COLO829 (cell line): ENCODE measurements around the gene GXYLT1.
"Not testable (repeated sequence)": the region's sequence is repeated elsewhere in the genome, so short reads cannot be mapped to it uniquely, and the experiment has no call there.

Experiments
- DNase-seq: peaks from one replicate; pipeline ENCODE4 v3.0.0; 2012; ENCODE audit warnings: low spot score

Gene GXYLT1

DNA sequence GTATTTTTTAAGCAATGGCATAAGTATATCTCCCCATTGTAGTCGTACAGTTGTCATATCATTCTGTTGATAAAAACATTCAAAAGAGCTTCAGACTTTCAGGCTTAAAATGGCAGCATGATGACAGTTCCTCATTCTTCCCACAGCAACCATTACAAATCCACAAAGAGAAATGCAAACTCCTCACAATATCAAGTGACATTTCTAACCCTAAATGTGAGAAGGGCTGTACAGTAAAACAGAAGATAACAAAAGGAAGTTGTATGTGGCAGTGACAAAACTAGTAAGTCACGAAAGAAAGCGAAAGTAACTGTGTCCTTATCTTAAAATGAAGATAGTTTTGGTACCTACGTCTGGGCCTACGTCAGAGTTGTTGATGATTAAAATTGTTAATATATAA lies 46.7 kb downstream of the GXYLT1 start:
- no peak for DNase-seq

DNA sequence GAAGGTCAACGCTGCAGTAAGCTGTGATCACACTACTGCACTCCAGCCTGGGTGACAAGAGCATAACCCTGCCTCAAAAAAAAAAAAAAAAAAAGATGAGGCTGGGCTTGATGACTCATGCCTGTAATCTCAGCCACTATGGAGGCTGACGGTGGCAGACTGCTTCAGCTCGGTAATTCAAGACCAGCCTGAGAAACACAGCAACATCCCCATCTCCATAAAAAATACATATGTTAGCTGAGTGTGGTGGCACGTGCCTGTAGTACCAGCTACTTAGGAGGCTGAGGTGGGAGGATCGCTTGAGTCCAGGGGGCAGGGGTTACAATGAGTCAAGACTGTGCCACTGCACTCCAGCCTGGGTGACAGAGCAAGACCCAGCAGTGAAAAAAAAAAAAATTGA lies 50.4 kb downstream of the GXYLT1 start:
- no peak for DNase-seq

- DNase-seq = no peak
Measured at GRCh38 chr12:42091769-42092168, 52.9 kb downstream of the GXYLT1 start.

DNA sequence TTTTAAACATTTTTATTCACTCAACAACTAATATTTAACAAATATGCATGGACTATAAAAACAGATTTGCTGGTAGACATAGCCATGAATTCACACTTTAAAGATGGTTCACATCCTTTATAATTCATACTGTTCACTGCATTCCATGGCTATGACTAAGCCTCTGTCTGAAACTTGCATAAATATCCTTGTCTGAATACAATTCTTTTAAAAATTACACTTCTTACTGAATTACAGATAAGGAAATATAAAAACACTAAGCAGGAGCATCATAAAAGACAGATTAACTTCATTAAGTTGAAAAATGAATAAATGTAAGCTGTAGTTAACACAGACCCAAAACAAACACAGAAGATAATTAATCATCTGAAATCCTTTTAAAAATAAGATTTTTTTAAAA lies 53.8 kb downstream of the GXYLT1 start:
- DNase-seq = peak; percentile 55

DNA sequence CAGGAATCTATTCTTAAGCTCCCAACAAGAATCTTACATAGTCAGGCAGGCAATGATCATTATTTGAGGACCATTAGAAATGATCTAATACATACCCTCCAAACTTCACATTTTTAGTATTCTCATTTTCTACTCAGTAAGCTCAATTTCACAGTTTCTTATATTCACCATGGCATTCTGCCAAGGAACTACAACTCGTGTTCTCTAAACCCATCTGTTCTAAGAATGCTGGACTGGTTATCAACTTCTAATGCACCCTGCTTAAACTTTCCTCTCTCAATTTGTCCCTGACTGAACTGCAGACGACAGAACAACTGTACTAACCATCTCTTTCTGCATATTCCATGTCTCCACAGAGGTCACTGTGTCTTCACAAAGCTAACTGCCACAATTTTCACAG lies 58.6 kb downstream of the GXYLT1 start:
- no peak for DNase-seq

DNA sequence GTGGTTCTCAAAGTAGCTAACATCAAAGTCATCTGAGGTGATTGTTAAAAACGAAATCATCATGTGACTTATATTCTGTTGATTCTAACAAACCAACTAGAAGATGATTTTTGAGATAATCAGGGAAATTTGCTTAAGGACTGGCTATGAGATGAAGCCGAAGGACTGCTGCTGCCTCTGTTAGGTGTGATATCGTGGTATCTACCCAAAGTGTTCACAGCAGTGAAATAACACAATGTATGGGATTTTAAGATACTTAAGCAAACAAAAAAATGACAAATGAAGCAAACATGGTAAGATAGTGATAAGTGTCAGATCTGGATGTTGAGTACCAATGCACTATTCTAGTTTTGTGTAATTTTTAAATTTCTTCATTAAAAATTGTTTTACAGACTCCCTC lies 59.1 kb downstream of the GXYLT1 start:
- no peak for DNase-seq

DNA sequence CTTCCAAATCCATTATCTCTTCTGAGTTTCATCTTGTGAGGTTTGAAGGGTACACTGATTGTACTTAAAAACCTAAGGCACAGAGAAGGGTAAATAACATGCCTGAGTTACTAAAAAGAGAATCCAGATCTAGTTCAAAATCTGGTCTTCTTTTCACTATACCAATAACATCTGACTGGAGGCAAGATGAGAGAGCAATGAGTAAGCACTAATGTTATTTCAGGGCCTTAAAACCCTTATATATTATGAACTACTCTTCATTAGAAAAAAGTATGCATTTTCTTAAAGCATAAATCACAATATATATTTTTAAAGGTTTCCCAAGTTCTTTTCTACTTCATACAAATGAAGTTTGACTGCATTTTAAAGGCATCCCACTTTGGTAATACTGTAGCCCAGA lies 60.2 kb downstream of the GXYLT1 start:
- DNase-seq = no peak

DNA sequence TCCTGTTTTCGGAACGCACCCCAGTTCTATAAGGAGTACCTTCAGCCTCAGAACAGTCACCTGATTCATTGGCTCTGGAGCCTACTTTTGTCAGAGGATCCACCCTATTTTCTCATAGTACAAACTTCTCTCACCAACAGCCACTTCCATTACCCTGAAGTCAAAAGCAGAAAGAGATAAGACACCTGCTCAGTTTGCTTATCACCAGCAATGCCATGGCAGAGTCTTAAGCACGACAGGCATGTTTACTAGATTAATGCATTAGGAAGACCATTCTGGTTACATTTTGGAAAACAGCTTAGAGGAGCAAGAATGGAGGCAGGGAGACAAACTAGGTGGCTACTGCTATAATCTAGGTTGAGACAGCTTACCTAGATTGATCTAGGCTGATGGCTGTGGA lies 67.7 kb downstream of the GXYLT1 start:
- no peak for DNase-seq

GRCh38 chr12:42070036-42070435 lies 74.6 kb downstream of the GXYLT1 start:
- no peak for DNase-seq

DNA sequence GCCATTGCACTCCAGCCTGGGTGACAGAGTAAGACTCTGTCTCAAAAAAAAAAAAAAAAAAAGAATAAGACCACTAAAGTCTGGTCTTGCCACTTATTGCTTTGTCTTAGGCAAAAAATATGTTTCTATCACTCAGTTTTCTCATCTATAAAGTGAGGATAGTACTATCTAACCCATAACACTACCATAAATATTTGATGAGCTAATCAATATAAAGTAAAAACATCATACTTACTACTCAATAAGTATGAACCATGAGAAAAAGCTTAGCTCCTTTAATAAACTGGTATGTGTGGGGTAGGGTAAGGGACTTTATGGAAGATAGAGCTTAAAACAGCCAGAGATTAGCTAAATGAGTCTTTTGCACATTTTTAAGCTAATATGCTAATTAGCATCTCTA lies 85.5 kb downstream of the GXYLT1 start:
- no peak for DNase-seq

DNA sequence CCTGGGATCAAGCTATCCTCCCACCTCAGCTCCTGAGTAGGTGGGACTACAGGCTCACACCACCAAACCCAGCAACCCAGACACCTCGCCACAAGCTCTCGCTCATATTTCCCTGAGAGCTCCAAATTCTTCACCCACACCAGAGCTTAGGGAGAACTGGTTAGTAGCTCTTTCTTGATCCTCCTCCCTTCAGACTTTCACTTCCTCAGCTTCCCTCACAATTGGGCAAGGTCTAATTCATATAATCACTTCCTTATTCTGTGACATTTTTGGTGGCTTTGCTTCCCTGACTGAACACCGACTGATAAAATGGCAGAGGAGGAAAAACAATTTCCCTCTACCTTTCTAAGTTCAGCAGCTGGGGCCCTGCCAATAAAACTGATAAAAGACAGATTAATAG lies 88.5 kb downstream of the GXYLT1 start:
- DNase-seq = no peak

DNA sequence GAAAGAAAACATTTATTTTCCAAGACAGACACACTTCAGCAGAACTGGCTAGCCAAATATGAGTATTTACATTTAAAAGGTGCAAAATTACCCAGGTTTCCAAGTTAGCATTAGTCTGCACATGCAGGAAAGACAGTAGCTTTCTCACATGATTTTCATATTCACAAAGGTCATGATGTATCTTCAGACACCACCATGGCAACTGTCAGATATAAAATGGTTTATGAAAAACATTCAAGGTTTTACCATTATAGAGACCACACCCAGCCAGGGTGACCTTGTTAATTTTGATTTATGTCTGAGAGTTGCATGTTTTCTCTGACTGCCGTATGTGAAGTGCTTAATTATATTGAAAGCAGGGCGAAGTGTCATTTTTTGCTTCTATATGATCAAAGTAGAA lies 91.2 kb downstream of the GXYLT1 start:
- no peak for DNase-seq

DNA sequence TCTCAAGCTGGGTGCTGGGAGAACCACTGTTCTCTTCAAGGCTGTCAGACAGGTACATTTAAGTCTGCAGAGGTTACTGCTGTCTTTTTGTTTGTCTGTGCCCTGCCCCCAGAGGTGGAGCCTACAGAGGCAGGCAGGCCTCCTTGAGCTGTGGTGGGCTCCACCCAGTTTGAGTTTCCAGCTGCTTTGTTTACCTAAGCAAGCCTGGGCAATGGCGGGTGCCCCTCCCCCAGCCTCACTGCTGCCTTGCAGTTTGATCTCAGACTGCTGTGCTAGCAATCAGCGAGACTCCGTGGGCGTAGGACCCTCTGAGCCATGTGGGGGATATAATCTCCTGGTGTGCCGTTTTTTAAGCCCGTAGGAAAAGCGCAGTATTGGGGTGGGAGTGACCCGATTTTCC lies 95.7 kb downstream of the GXYLT1 start:
- DNase-seq = not testable (repeated sequence)

DNA sequence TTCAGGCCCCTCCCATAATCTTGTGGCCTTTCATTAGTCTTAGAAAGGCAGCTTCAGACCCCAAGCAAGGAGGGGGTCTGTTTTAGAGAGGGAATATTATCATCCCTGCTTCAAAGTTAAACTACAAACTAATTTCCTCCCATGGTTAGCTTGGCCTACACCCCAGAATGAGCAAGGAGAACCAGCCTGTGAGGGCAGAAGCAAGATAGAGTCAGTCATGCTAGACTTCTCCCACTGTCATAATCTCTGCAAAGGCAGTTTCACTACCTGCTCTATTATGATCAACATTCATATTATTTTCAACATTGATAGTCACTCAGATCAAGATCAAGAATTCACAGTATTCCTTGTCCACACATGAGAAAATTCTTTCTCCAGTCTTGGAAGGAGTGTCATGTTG lies 105.1 kb downstream of the GXYLT1 start:
- no peak for DNase-seq

GRCh38 chr12:42039176-42039575 lies 105.5 kb downstream of the GXYLT1 start:
- DNase-seq = no peak

GRCh38 chr12:42031847-42032564 lies 112.7 kb downstream of the GXYLT1 start:
- no peak for DNase-seq
